HG03469 (cell line): Measurements from ENCODE around the gene AP1M2.
"Not testable (repeated sequence)": the region's sequence is repeated elsewhere in the genome, so short reads cannot be mapped to it uniquely, and the experiment has no call there.

Experiments
- ATAC-seq: cut with Tn5 transposase; IDR thresholded peaks from one replicate; pipeline ENCODE4 v1.9.1; 2021; ENCODE audit warnings: mild to moderate bottlenecking, moderate library complexity, moderate number of reproducible peaks; ENCODE audit not compliant: unreplicated experiment

AP1M2 gene

DNA sequence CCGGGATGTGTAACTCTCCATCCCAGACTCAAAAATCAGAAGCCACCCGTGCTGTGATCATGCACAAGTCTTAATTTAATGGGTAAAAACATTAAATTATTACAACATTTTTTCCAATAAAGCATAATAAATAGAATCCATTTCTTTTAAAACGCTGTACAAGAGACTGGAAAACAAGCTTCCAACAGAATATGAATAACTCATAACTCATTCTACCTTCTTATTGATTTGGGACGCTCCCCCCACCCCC, 20.8 kb downstream of the AP1M2 start:
- no peak for ATAC-seq

DNA sequence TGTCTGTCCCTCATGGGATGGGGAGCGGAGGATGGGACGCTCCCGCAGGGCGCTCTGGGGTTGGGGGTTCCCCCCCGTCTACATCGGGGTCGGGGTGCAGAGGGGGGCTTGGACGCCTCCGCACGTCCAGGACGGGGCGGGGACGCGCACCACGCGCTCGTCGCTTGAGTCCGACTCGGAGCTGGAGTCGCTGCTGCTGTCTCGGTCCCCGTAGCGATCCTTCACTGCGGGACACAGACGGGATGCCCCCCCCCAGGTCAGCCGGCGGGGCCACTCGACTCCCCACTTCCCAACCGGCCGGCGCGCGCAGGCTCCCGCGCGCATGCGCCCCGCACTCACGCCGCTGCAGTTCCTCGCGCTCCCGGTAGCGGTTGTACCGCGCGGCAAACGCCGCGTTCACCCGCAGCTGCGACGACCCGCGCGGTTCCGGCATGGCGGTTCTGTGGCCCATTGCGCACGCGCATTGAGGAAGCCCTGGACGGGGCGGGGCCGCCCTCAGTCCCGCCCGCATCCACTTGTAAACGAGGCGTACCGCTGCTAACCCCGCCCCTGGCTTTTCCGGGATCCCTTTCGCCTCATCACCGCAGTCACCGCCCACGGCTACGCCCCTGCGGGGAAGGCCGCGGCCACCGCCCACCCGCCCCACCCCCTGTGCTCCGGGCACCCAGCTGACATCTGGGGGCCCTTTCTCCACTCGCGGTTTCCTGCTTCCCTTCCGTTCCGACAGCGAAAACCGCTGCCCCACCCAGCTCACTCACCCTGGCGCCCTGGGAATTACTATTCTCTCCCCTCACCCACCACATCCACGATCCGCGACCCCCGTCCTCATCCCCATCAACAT, 21.3 kb downstream of the AP1M2 start, which contains the start of gene KRI1:
Gene KRI1 (minus strand): TSS at position 444 of the 841 bp plus-strand sequence. CDS start 11 bp downstream, at position 433.
- peak; percentile 28 for ATAC-seq

DNA sequence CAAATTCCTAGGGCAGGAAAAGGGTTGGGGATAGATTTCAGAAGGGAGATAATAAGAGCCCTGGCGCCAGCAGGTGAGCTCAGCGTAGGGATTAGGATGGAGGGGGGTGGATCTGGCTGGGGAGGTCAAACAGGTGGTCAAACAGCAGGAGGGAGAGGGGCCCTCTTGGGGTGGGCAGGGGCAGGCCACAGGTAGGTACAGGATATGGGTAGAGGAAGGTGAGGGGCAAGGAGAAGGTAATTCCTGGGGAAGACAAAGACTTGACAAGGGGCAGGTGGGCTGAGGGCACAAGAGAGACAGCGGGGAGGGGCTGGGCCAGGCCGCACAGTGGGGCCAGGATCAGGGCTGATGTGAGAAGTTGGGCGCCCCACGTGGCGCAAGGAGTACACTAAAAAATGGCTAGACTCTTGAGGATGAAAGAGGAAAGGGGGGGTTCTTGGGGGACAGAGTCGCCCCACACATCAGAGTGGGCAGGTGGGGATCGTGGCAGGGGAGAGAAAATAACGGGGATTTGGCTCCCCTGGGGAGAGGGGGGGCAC, 22.0 kb downstream of the AP1M2 start:
- ATAC-seq: no peak

DNA sequence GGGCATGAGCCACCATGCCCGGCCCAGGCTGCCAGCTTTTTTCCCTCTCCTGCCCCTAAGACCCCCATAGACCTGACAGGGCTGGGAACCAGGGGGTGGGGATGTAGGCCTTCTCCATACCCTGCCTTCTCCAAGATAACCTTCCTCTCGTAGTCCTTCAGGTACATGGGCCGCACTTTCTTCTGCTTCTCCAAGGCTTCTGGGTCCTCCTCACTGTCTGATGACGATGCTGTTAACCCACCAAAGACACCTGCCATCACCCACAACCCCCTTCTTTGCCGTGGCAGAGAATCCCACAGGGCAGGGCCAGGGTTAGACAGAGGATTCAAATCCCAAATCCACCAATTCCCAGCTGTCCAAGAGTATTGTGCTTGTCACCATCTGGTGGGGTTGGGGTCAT, 24.5 kb downstream of the AP1M2 start:
- no peak for ATAC-seq

DNA sequence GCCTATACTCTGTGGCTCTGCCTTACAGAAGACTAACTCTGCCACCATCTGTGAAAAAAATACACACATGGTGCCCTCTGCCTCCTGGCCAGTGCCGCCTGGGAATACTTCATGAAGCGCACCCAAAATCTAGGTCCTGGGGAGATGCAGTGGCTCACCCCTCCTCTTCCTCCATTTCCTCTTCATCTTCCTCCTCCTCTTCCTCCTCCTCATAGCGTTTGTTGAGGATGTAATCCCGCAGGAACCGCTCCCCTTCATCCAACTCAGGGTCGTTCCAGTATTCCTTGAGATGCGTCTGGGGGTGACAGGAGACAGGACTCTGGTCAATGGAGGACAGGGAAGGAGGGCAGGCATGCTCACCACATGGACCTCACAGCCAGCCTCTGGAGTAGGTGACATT, 27.0 kb downstream of the AP1M2 start:
- no peak for ATAC-seq

DNA sequence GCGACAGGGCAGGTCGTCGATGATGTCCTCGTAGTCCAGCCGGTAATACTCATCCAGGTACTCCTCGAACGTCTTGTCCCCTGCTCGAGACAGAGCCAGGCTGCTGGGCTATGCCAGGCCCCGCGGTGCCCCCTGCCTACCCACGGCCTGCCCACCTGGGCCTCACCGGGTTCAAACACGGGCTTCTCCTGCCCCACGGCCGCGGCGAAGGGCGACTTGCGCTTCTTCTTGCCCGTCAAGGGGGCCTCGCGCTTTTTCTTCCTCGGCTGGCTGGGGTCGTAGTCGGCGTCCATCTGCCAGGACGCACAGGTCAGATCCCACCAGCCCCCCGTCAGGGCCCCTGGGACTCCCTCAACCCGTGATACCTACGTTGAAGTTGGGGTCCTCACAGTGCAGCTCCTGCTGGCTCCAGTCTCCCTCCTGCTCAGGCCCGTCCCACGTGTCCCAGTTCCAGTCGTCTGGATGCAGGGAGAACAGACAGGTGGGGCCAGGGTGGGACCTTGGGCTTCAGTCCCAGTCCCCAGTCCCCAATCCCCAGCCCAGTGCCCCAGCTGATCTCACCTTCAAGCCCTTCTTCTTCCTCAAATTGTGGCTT, 29.4 kb downstream of the AP1M2 start:
- ATAC-seq: no peak

DNA sequence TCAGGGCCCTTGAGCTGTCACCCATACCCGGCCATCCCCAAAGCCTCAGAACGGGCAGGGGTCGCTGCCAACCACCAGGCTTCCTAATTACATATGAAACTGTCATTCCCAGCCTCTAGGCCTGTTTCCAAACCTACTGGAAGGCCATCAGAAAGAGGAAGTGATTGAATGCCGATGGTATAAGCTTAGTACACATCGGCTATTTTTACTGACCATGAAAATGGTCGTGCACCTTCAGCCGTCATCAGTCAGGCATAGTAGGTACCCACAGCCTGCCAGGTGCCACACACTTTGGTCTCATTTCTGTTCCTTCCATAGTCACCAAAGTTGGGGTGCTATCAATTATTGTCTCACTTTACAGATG, 31.5 kb downstream of the AP1M2 start:
- no peak for ATAC-seq

DNA sequence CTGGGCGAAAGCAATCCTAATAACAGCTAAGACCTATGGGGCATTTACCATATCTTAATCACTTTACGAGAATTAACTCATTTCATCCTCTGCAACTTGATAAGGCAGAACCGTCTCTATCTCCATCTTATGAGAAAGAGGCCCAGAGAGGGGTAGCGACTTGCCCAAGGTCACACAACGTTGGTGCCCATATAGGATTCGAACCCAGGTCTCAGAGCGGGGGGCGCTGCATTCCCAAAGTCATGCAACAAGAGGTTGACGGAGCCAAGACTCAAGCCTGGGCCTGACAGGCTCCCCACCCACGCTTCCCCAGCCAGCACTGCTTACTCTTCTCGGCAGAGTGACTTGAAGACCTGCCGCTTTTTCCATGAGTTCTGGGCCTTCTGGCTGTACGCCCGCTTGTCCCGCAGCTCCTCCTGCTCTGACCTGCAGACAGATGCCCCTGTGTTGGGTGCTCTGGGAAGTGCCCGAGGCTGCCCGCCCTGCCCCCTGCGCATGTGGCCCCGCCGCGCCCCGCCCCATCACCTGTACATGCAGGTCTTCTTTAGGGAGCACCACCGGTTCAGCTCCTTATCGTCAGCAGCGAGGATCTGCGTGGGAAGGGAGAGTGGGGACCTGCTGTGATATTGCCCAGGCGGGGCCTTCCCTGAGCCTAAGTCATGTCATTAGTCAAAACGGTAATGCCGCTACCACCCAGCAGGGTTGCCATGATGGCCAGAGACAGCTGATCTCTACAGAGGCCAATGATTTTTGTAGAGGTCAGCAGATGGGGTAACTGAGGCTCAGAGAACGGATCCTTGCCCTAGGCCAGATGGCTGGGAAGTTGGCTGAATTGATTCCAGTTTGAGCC, 32.1 kb downstream of the AP1M2 start:
- no peak for ATAC-seq

DNA sequence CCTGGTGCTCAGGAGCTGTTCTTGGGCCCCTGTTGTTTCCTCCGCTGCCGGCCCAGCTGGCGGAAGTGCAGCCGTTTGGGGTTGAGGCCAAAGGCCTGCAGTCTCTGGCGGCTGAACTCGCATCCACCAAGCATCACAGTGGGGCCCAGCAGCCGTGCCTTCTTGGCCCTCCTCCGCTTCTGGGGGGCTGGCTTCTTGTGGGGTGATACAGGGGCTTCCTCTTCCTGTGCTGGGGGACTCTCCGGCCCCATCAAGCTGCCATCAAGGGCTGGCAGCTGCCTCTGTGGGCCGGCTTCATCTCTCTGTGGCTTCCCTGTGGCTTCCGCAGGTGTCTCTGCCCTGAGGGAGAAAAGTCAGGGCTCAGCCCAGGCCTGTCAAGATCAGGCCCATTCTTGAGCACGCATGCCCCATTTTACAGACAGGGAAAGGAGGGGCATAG, 33.1 kb downstream of the AP1M2 start:
- no peak for ATAC-seq

DNA sequence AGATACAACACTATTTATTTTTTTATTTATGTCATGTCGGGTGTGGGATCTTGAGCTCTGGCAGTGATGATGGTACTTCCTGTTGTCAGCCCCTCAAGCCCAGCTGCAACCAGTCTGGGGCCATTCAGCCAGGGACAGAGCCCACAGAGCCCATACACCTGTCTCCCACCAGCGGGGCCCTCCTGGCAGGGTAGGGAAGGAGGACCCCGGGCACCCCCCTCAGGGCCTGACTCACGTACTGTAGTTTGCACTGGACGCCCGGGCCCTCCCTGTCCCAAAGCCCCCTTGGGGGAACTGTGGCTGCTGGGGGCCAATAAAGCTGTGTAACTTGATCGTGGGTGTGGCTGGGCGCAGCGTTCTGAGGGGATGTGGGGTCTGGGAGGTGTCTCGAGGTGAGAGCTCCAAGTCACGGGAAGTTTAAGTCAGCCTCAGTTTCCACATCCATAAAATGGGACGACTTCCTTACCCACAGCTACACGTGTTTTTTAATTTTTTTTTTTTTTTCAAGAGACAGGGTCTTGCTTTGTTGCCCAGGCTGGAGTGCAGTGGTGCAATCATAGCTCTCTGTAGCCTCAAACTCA, 33.9 kb downstream of the AP1M2 start:
- ATAC-seq: no peak

DNA sequence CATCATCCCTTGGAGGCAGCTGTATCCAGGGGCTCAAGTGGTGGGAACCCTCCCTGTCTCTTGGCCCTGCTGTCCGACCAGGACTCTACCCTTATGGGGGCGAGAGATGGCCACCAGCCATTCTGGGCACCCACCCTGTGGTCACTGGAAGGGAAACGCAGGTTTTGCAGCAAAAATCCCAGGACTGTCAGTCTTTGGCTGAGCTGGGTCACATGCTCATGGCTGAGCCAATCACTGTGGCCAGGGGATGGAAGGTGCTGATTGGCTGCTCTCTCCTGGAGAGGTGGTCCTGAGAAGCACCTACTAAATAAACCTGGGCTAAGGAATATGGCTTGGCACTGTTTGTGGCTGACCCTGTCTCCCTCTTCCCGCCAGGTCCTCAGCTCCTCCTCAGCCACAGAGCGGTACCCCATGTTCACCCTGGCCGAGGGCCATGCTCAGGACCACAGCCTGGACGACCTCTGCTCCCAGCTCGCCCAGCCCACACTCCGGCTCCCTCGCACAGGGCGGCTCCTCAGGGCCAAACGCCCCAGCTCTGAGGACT, 34.5 kb downstream of the AP1M2 start:
- no peak for ATAC-seq

DNA sequence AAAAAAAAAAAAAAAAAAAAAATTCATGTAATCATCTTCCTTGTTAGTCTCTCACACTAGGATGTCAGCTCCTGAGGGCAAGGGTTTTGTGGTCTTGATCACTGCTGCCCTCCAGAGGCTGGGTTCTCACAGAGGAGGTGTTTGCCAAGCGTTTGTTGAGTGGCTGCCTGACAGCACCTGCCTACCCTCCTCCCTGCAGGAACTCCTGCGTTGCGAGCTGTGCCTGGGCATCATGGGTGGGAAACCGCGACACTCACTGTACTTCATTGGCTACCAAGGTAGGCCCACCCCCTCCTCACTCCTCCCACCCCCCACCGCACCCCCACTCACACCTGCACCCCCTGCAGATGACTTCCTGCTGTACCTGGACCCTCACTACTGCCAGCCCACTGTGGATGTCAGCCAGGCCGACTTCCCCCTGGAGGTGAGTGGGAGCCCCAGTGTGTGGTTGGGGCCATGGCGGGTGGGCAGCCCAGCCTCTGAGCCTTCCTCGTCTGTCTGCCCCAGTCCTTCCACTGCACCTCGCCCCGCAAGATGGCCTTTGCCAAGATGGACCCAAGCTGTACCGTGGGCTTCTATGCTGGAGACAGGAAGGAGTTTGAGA, 35.3 kb downstream of the AP1M2 start:
- ATAC-seq: no peak

DNA sequence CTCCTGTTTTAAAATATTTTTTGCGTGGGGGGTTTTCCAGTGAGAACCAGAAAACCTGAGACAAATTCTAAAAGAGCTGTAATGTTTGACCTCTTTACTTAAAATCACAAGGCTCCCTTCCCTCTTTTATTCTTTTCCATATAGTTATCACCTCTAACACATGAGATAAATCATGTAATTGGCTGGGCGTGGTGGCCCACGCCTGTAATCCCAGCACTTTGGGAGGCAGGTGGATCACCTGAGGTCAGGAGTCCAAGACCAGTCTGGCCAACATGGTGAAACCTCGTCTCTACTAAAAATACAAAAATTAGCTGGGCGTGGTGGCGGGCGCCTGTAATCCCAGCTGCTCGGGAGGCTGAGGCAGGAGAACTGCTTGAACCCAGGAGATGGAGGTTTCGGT, 36.1 kb downstream of the AP1M2 start:
- ATAC-seq: not testable (repeated sequence)

DNA sequence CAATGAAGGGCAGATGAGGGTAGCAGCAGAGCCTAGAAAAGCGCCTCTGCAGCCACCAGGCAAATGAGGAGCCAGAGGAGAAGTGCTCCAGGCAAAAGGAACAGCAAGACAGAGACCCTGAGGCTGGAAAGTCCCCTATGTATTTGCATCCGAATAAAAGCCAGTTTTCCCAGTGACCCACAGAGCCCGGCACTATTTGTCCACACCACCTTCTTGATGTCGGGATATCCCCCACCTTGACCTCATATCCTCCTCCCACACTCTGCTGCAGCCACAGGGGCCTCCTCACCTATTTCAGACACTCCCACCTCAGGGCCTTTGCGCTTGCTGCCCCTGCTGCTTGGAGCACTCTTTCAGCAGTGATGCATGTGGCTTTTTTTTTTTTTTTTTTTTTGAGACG, 36.8 kb downstream of the AP1M2 start:
- ATAC-seq: no peak

DNA sequence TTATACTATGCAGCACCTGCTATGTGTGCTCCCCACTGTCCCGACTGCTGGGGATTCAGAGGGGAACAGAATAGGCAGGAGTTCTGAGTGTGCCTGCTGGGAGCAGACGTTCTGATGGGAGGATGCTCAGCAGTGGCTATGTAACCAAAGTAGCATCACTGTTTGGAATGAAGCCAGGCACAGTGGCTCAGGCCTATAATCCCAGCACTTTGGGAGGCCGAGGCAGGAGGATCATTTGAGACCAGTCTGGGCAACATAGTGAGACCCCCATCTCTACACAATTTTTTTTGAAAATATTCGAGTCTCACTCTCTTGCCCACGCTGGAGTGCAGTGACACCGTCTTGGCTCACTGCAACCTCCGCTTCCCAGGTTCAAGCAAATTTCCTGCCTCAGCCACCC, 37.4 kb downstream of the AP1M2 start:
- no peak for ATAC-seq

DNA sequence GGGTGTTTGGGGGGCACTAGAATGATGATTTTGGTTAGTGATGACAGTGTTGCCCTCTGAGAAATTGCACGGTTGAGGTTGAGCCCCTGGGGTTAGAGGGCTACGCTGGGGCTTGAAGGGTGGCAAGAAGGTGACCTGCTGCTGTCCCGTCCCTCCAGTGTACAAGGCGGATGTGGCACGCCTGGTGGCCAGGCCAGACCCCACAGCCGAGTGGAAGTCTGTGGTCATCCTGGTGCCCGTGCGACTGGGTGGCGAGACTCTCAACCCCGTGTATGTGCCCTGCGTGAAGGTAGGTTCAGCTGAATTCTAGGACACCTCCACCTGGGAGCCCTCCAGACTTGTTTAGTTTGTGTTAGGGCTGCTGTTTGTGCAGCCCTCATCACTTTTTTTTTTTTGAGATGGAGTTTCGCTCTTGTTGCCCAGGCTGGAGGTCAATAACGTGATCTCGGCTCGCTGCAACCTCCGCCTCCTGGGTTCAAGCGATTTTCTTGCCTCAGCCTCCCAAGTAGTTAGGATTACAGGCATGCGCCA, 38.3 kb downstream of the AP1M2 start:
- no peak for ATAC-seq

DNA sequence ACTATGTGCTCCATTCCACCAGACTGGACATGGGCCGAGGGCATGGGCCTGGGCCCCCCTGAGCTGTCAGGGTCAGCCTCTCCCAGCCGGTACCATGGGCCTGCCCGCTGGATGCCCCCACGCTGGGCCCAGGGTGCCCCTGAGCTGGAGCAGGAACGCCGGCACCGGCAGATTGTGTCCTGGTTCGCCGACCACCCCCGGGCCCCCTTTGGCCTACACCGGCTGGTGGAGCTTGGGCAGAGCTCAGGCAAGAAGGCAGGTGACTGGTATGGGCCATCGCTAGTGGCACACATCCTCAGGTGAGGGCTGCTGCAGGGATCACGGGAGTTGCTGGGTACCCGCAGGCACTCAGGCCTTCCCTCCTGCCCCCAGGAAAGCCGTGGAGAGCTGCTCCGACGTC, 40.3 kb downstream of the AP1M2 start:
- no peak for ATAC-seq

DNA sequence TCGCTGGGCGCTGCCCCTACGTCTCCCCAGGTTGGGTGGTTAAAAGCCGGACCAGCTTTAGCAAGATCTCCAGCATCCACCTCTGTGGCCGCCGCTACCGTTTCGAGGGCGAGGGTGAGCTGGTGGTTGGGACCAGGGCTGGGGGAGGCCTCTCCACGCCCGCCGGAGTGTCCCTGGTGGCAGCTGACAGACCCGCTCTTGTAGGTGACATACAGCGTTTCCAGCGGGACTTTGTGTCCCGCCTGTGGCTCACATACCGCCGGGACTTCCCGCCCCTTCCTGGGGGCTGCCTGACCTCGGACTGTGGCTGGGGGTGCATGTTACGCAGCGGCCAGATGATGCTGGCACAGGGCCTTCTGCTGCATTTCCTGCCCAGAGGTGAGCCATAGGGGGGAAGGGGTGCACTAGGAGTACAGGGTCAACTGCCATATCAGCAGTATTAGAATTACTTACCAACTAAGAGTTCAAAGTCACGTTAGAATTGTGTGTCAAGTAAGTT, 42.3 kb downstream of the AP1M2 start:
- ATAC-seq: no peak

DNA sequence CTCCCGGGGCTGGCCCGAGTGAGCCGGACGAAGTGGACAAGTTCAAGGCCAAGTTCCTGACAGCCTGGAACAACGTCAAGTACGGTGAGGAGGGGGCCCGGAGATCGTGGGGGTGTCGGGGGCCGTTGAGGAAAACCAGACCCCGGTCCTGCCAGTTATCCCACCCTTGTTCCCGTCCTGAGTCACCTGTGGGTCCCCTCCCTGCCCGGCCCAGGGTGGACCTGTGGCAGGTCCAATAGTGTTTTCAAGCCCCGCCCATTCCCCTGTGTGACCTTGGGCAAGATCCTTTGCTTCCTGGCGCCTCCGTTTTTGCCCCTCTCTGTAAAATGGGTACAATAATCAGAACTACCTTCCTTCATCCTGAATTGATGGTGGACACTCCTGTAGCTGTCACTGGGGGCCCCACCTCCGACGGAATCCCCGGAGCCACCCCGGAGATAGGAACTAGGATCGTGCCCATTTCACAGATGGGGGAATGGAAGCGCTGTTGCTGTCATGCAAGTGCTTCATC, 42.8 kb downstream of the AP1M2 start:
- ATAC-seq: no peak
